Germinal center (tissue), 1 donor: ENCODE results near the gene CAMK2A.

Experiments
- DNase-seq: peaks from one replicate; pipeline ENCODE4 v3.0.0; 2012; ENCODE audit warnings: mixed read lengths, low spot score

CAMK2A gene

GRCh38 chr5:150300496-150301169 is 11.1 kb upstream of the CAMK2A start:
- DNase-seq = no peak

GRCh38 chr5:150299571-150300327 is 10.2 kb upstream of the CAMK2A start:
- DNase-seq = no peak

GRCh38 chr5:150298701-150299451 is 9.3 kb upstream of the CAMK2A start:
- DNase-seq = no peak

GRCh38 chr5:150297934-150298595 is 8.5 kb upstream of the CAMK2A start:
- DNase-seq = no peak

- no peak for DNase-seq
Measured at GRCh38 chr5:150297236-150297890, 7.8 kb upstream of the CAMK2A start.

GRCh38 chr5:150296496-150296895 is 6.9 kb upstream of the CAMK2A start:
- DNase-seq = no peak

GRCh38 chr5:150295741-150296486 is 6.3 kb upstream of the CAMK2A start:
- no peak for DNase-seq

- DNase-seq = no peak
Measured at GRCh38 chr5:150295172-150295634, 5.6 kb upstream of the CAMK2A start.

GRCh38 chr5:150294551-150295071 is 5.0 kb upstream of the CAMK2A start:
- no peak for DNase-seq

- no peak for DNase-seq
Measured at GRCh38 chr5:150293091-150293941, 3.7 kb upstream of the CAMK2A start.

- DNase-seq = no peak
Measured at GRCh38 chr5:150291388-150292385, 2.1 kb upstream of the CAMK2A start.

- DNase-seq = no peak
Measured at GRCh38 chr5:150288791-150289190, 782 bp downstream of the CAMK2A start.

- DNase-seq = no peak
Measured at GRCh38 chr5:150288361-150288760, 1.2 kb downstream of the CAMK2A start.

- no peak for DNase-seq
Measured at GRCh38 chr5:150286820-150287219, 2.8 kb downstream of the CAMK2A start.

- no peak for DNase-seq
Measured at GRCh38 chr5:150285114-150285513, 4.5 kb downstream of the CAMK2A start.

GRCh38 chr5:150284311-150284710 is 5.3 kb downstream of the CAMK2A start:
- DNase-seq = no peak

- DNase-seq = no peak
Measured at GRCh38 chr5:150283904-150284303, 5.7 kb downstream of the CAMK2A start.

GRCh38 chr5:150281987-150282386 is 7.6 kb downstream of the CAMK2A start:
- DNase-seq = no peak
